Liver (tissue), 9 donors: ENCODE results near the gene SEPTIN7. TPM values are rescaled to one million over a fixed set of nuclear protein-coding genes. Genes with fewer than 3 reads are reported as not detected.

Source experiments
- DNase-seq: peaks from one replicate; pipeline ENCODE4 v3.0.0-alpha.2; 2017; ENCODE audit warnings: low spot score
- H3K27ac ChIP-seq, 2 donors: one replicate each; pipeline ENCODE4 v1.7.0; 2013; ENCODE audit warnings: inconsistent platforms in 2 of 2, low read length in 2 of 2, control low read depth in 1 of 2, low read depth in 1 of 2, mild to moderate bottlenecking in 1 of 2
- H3K27me3 ChIP-seq, 4 donors: one replicate each; pipeline versions ENCODE4 v1.6.1 to v1.7.0; 2013; ENCODE audit warnings: low read length in 3 of 4, inconsistent platforms in 1 of 4, mild to moderate bottlenecking in 1 of 4, moderate library complexity in 1 of 4; ENCODE audit not compliant: control insufficient read depth in 4 of 4, insufficient read depth in 4 of 4
- H3K36me3 ChIP-seq, 4 donors: one replicate each; pipeline versions ENCODE4 v1.6.1 to v1.7.0; 2013; ENCODE audit warnings: low read length in 3 of 4, mild to moderate bottlenecking in 3 of 4, low read depth in 1 of 4, moderate library complexity in 1 of 4; ENCODE audit not compliant: control insufficient read depth in 4 of 4, insufficient read depth in 3 of 4
- H3K4me1 ChIP-seq, 4 donors: one replicate each; pipeline versions ENCODE4 v1.6.1 to v1.7.0; 2013; ENCODE audit warnings: low read length in 3 of 4, mild to moderate bottlenecking in 3 of 4, moderate library complexity in 1 of 4; ENCODE audit not compliant: control insufficient read depth in 4 of 4, insufficient read depth in 4 of 4
- H3K4me3 ChIP-seq, 3 donors: one replicate each; pipeline versions ENCODE4 v1.6.1 to v1.7.0; 2013; ENCODE audit warnings: low read length in 3 of 3, control low read depth in 1 of 3, low read depth in 1 of 3, mild to moderate bottlenecking in 1 of 3
- H3K9ac ChIP-seq, 2 donors: one replicate each; pipeline ENCODE4 v1.7.0; 2013; ENCODE audit warnings: low read length in 2 of 2, mild to moderate bottlenecking in 2 of 2, moderate library complexity in 2 of 2, control low read depth in 1 of 2, low read depth in 1 of 2
- H3K9me3 ChIP-seq, 4 donors: one replicate each; pipeline versions ENCODE4 v1.6.1 to v1.7.0; 2013; ENCODE audit warnings: low read length in 3 of 4; ENCODE audit not compliant: control insufficient read depth in 4 of 4
- CTCF ChIP-seq: fragments of 150-350 bp; IDR thresholded peaks from 2 replicates; pipeline ENCODE4 v1.5.1; 2017; ENCODE audit warnings: improper control_type of control experiment, low read depth, low read length; ENCODE audit not compliant: missing input control
- EGR1 ChIP-seq, 2 donors: IDR thresholded peaks; 2 replicates each; pipeline ENCODE4 v1.6.1; 2016 to 2018; ENCODE audit warnings: antibody characterized with exemption in 2 of 2, low read depth in 2 of 2
- GABPA ChIP-seq, 2 donors: IDR thresholded peaks in 1 of 2; conservative IDR thresholded peaks in 1 of 2; 2 replicates each; pipeline ENCODE4 v1.6.1; 2016; ENCODE audit warnings: antibody characterized with exemption in 2 of 2, mild to moderate bottlenecking in 1 of 2, moderate library complexity in 1 of 2
- HNF4A ChIP-seq, 2 donors: conservative IDR thresholded peaks; 2 replicates each; pipeline ENCODE4 v1.6.1; 2016; ENCODE audit warnings: antibody characterized with exemption in 2 of 2, mild to moderate bottlenecking in 2 of 2
- HNF4G ChIP-seq: IDR thresholded peaks from 2 replicates; pipeline ENCODE4 v1.6.1; 2016; ENCODE audit warnings: antibody characterized with exemption
- JUND ChIP-seq, 2 donors: IDR thresholded peaks; 2 replicates each; pipeline ENCODE4 v1.6.1; 2016; ENCODE audit warnings: antibody characterized with exemption in 2 of 2
- NR2F2 ChIP-seq: IDR thresholded peaks from 2 replicates; pipeline ENCODE4 v1.6.1; 2016; ENCODE audit warnings: antibody characterized with exemption
- RAD21 ChIP-seq, 2 donors: IDR thresholded peaks; 2 replicates each; pipeline ENCODE4 v1.6.1; 2016; ENCODE audit warnings: antibody characterized with exemption in 2 of 2, mild to moderate bottlenecking in 2 of 2
- YY1 ChIP-seq: IDR thresholded peaks from 2 replicates; pipeline ENCODE4 v1.6.1; 2016; ENCODE audit warnings: antibody characterized with exemption, mild to moderate bottlenecking
- WGBS: extraction: QIAGEN DNeasy Blood & Tissue Kit; methylation state at CpG from one replicate; pipeline ENCODE4 v1.1.7; 2013; 5-methylcytosine and 5-hydroxymethylcytosine counted together
- polyA plus RNA-seq, 2 donors: library from polyadenylated mRNA; stranded (reverse) in 1 of 2; unstranded in 1 of 2; fragments of 200-250 nt in 1 of 2; fragments of >200 nt in 1 of 2; fragmentation: Nextera tagmentation in 1 of 2; extraction: Ambion mirVana in 1 of 2; gene quantifications; one replicate each; pipeline versions ENCODE4 v1.2.1 to v1.2.3, GENCODE V29; 2013 to 2015
- total RNA-seq, 2 donors: library from RNA; depleted of rRNA; stranded (reverse); fragments of >200 nt; gene quantifications; one replicate each; pipeline ENCODE4 v1.2.3, GENCODE V29; 2014
- TF ChIP-seq, protein P1 (sequence below): IDR thresholded peaks from 2 replicates; pipeline ENCODE4 v1.6.1; 2016; ENCODE audit warnings: antibody characterized with exemption
- TF ChIP-seq, protein P2 (sequence below): IDR thresholded peaks from 2 replicates; pipeline ENCODE4 v1.6.1; 2016; ENCODE audit warnings: antibody characterized with exemption, mild to moderate bottlenecking
- donor health status: healthy.
- donor health status: healthy.
- donor health status: healthy.
- donor health status: healthy.
- donor health status: healthy.

SEPTIN7 gene
- total and polyA plus RNA-seq, 4 donors: 48.3 to 86.1 (median 55.8) TPM

- no peaks in the 10 kb centered on the region for H3K4me1 ChIP-seq
Measured at GRCh38 chr7:35839860-35840854, 39.3 kb downstream of the SEPTIN7 start.

GRCh38 chr7:35846816-35847412 is 46.1 kb downstream of the SEPTIN7 start:
- no peak for DNase-seq
- H3K4me1 ChIP-seq: no peaks in the 10 kb centered on the region
- WGBS: 95% methylated on average over 11 of the region's 11 CpGs
- TF ChIP-seq EGR1 (IDR thresholded peaks at IDR 0.05; ENCODE audit: low read depth in 2 of 2) (no peak), YY1 (no peak), CTCF (no peak), NR2F2 (no peak), RAD21 (IDR thresholded peaks at IDR 0.05) (no peak), GABPA (IDR thresholded peaks at IDR 0.05 in 1 of 2, conservative IDR thresholded peaks at IDR 0.05 in 1 of 2) (no peak)
- TF ChIP-seq, protein P1, sequence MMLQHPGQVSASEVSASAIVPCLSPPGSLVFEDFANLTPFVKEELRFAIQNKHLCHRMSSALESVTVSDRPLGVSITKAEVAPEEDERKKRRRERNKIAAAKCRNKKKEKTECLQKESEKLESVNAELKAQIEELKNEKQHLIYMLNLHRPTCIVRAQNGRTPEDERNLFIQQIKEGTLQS: no peak
- H3K9me3 ChIP-seq: no peaks in the 10 kb centered on the region
- peaks cover 0 to 7% (median 3%) of the 10 kb centered on the region in 4 donors for H3K36me3 ChIP-seq
- no peak overlapping the region for H3K4me3 ChIP-seq
- no peak overlapping the region for H3K27ac ChIP-seq
- no peaks in the 10 kb centered on the region for H3K27me3 ChIP-seq
- H3K9ac ChIP-seq: no peak overlapping the region

More at GRCh38 chr7:35839860-35840854, 39.3 kb downstream of the SEPTIN7 start:
- WGBS: 100% methylated on average over 1 of the region's 1 CpG
- Histone ChIP-seq H3K27ac (no peak overlapping the region), H3K9ac (no peak overlapping the region), H3K9me3 (no peaks in the 10 kb centered on the region), H3K27me3 (no peaks in the 10 kb centered on the region), H3K36me3 (peaks cover 0 to 3% (median 0%) of the 10 kb centered on the region in 4 donors), H3K4me3 (no peak overlapping the region)
- no peak for TF ChIP-seq HNF4G
- no peak for TF ChIP-seq JUND (IDR thresholded peaks at IDR 0.05)
- no peak for TF ChIP-seq EGR1 (IDR thresholded peaks at IDR 0.05; ENCODE audit: low read depth in 2 of 2)
- TF ChIP-seq HNF4A (conservative IDR thresholded peaks at IDR 0.05): no peak
- TF ChIP-seq, protein P2, sequence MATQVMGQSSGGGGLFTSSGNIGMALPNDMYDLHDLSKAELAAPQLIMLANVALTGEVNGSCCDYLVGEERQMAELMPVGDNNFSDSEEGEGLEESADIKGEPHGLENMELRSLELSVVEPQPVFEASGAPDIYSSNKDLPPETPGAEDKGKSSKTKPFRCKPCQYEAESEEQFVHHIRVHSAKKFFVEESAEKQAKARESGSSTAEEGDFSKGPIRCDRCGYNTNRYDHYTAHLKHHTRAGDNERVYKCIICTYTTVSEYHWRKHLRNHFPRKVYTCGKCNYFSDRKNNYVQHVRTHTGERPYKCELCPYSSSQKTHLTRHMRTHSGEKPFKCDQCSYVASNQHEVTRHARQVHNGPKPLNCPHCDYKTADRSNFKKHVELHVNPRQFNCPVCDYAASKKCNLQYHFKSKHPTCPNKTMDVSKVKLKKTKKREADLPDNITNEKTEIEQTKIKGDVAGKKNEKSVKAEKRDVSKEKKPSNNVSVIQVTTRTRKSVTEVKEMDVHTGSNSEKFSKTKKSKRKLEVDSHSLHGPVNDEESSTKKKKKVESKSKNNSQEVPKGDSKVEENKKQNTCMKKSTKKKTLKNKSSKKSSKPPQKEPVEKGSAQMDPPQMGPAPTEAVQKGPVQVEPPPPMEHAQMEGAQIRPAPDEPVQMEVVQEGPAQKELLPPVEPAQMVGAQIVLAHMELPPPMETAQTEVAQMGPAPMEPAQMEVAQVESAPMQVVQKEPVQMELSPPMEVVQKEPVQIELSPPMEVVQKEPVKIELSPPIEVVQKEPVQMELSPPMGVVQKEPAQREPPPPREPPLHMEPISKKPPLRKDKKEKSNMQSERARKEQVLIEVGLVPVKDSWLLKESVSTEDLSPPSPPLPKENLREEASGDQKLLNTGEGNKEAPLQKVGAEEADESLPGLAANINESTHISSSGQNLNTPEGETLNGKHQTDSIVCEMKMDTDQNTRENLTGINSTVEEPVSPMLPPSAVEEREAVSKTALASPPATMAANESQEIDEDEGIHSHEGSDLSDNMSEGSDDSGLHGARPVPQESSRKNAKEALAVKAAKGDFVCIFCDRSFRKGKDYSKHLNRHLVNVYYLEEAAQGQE: no peak
- no peak for TF ChIP-seq CTCF
- DNase-seq: no peak
